SHP77 (cell line): ENCODE measurements around the gene KAT2A.
"Not testable (repeated sequence)": the region's sequence is repeated elsewhere in the genome, so short reads cannot be mapped to it uniquely, and the experiment has no call there.

Source experiments
- DNase-seq, 2 experiments: peaks; one replicate each; lab custom pipeline; 2025; lab: John Stamatoyannopoulos, UW

Gene KAT2A

DNA sequence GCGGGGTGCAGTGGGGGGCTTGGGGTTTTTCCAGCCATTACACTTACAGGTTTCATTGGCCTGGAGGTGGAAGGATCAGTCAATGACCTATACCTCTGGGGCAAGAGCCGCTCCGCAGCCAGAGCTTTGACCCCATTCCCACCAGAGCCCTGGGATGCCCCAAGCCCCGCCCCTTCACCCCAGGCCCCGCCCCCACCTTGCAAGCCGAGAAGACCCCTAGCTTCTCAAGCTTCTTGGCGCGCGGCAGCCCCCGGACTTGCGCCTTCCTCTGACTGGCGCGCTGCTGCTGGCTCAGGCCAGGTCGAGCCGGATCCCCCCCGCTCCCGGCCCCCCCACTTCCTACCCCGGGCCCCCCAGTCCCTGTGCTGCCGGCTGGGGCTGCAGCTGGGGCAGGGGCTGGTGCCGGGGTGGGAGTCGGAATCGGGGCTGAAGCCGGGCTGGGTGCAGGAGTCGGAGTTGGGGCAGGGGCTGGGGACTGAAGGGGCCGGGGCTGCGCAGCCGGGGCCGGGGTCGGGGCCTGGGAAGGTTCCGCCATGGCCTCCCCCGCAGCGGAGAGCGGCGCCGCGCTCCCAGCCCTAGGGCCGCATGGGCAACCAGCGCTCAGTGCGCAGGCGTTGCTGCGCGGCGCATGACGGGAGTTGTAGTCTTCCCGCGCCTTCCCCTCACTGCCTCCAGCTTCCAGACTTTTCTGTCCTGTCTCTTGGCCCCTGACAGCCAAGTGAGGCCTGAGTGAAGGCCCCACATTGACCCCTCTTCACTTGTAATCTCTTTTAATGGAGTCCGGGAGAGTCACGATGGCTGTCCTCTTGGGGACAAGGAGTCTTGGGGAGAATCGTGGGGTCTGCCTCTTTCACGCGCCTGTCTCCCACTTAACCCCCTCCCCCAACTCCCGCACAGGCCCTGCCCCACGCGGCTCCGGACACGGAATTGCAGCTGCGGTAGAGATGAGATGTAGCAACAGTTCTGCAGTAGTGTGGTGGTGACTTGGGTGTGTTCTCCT is at the start of gene KAT2A:
KAT2A (minus strand) TSS at position 598 of the 1,000 bp plus-strand sequence; CDS start at position 535, 63 bp downstream.
- DNase-seq = peak; percentile 83 to 87

DNA sequence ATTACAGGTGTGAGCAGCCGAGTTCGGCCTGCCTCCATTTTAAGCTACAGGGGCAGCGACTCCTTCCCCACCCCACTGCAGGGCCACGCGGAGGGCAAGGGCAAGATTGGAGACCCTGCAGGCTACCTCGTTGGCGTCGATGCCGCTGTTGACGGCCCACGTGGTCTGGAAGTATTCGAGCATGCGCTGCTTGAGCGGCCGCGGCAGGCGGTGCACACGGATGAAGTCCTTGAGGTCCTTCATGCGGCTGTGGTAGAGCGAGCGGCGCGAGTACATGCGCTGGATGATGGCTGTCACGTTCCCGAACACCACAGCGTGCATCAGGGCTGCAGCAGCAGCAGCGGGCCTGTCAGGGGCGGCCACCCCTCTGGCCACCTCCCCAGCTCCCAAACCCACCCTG is 48.2 kb upstream of the KAT2A start:
- DNase-seq = no peak

- no peak for DNase-seq
Observed at GRCh38 chr17:42167807-42168206, 46.6 kb upstream of the KAT2A start.

- no peak for DNase-seq
Observed at GRCh38 chr17:42166196-42166763, 45.1 kb upstream of the KAT2A start.

- no peak for DNase-seq
Observed at GRCh38 chr17:42165751-42166150, 44.6 kb upstream of the KAT2A start.

DNA sequence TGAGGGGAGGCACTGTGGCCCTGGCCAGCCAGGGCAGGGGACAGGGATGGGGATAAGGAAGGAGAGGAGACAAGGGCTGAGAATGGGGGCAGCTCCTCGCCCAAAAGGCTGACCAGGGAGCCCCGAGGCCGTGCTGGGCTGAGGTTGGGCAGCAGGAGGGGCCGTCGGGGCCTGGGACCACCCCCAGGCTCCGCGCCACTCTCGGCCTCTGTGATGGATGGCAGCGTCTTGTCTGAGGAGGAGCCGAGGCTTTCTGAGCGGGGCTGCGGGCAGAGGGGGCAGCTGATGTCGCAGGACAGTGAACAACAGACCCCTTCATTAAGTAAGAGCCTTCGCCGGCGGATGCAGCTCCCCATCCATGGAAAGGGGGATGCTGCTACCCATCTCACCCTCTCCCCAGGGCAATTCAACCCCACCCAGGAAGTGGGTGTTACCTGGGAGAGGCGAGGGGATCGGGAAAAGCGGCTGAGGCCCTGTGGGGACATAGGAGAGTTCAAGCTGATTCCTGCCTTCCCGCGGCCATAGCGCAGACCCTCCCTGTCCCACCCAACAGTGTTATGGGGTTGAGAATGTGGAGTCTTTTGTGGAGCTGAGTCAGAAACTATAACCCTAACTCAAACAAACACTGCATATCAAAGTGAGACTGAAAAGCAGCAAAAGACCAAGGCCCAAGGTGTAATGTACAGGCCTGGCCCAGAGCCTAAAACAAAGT is 42.7 kb upstream of the KAT2A start:
- DNase-seq = no peak

GRCh38 chr17:42163113-42163512 is 41.9 kb upstream of the KAT2A start:
- no peak for DNase-seq

DNA sequence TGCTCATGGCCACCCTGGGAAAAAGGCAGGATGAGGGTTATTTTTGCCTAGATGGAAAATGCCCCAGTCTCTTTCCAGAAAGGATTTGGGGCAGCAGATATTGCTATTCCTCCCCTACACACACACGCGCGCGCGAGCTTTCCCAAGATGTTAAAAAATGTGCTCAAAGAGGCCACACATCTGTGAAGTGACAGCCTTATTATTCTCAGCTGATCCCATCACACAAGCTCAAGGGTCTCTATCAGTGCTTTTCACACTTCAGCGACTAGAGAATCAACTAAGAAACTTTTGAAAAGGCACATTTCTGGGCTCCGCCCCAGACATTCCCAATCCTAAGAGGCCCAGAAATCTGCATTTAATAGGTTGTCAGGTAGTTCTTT is 39.4 kb upstream of the KAT2A start:
- DNase-seq = no peak

GRCh38 chr17:42159796-42160530 is 38.8 kb upstream of the KAT2A start:
- DNase-seq = no peak

DNA sequence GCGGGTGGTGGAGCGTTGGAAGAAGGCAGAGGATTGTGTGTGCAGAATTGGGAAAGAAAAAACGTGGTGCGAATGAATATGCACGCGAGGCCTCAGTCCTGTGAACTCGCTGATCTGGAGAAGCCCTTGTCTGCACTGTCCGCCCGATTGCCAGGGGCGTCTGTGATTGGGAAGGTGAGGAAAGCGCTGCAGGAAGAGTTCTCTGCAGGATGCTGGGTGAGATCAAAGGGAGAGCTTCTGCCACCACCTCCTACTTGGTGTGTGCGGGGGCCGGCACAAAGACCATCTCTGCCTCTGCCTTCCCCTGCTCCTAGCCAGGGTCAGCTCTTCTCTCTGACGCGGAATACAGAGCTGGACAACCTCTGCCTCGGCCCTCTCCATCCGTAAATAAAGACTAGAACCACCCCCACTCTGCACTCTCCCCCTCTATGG is 34.5 kb upstream of the KAT2A start:
- DNase-seq = no peak

DNA sequence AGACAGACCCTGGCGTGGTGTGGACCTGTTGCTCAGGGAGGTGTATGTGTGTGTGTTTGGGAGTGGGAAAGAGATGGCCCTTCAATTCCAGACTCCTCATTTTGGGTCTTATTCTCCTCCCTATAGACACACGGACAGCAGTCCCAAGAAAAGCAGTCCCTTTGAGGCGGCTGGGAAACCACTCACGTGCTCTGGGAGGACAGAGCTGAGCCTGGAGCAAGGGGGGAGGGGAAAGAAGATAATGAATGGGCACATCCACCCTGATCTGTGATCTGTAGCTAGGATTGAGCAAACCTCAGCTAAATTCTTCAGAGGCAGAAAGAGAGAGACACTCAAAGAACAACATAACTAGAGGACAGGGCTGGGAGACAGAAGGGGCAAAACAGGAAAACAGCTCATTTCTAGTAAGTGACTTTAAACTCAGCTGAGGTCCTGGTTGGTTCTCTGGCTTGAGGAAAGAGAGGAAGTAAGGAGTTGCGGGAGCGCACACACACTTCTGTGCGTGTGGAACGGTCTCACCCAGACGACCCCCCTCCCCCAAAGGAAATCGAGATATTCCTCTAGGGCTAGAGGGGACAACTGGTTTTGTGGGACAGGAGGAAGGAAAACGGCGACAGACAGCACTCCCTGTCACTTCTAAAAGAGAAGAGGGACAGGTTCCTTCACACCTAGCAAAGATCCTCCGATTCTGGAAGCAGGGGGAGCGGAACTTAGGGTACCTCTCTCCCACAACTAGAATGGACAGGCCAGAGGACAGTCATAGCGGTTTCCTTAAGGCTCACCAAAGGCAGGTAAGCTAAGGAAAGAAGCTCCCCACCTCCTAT is 33.0 kb upstream of the KAT2A start:
- DNase-seq = no peak

DNA sequence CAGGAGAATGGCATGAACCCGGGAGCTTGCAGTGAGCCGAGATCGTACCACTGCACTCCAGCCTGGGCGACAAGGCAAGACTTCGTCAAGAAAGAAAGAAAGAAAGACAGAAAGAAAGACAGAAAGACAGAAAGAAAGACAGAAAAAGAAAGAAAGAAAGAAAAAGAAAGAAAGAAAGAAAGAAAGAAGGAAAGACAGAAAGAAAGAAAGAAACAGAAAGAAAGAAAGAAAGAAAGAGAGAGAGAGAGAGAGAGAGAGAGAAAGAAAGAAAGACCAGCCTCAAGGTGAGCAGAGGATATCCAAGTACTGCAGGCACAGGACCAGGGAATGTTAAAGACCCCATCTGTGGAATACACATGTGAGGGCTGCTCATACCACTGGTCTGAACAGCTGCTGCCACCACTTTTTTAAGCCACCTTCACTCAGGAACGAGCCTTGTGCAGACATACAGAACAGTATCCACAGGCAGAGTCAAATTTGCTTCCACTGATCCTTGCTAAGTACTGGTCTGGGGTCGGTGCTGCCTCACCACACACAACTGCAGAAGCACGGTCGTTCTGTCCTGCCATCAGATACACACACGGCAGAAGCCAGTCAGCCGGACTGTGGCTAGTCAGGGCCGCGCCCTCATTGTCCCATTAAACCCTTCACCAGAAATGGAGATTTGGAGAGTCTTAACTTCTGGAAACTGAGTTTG is 25.9 kb upstream of the KAT2A start:
- DNase-seq = no peak

GRCh38 chr17:42143138-42143537 is 22.0 kb upstream of the KAT2A start:
- DNase-seq = not testable (repeated sequence)

GRCh38 chr17:42142371-42142896 is 21.3 kb upstream of the KAT2A start:
- DNase-seq = no peak

- no peak for DNase-seq
Observed at GRCh38 chr17:42141382-42141781, 20.2 kb upstream of the KAT2A start.

GRCh38 chr17:42140690-42141089 is 19.5 kb upstream of the KAT2A start:
- not testable (repeated sequence) for DNase-seq

DNA sequence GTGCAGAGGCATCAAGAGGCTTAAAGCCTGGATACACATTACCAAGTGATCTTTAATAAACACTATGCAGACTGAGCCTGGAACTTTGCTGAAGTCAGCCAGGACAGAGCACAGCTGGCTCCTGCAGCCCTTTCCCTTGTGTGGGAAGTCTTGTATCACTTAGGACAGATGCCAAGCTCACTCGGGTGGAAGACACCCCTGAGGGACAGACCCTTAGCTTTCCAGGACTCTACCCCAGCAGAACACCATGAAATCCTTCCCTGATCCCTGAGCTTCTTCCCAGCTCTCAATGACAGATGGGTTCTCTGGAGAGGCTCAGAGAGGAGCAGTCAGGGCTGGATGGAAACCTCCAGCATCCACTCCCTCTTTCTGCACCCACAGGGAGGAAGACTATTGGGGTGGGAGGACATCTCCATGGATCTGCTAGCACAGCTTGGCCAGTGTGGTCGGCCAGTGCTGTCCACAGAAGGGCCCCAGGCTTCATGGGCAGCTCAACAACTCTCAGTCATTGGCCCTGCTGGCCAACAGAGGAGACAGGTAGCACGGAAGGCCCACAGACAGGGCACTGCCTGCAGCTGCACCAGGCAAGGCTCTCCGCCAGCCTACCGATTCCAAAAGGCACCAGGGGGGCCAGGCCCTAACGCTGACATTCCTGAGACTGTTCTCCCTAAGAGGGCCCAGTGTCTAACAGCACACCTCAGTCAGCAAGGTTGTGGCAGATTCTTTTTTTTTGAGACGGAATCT is 17.8 kb upstream of the KAT2A start:
- no peak for DNase-seq

DNA sequence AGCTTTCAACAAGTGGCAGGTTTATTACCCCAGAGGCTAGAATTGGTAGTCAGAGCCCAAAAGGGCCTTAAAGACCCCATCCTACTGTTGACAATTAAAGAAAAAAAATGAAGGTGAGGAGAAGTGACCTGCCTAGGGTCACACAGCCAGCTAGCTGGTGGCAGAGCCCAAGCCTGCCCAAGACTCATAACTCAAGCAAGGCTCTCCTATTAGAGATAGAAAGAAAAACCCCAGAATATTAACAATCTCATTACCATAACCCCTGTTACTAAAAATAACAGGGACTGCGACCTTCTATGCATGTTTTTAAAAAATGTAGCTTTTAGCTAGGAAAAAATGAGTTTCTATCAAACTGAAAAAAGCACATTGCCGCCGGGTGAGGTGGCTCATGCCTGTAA is 15.5 kb upstream of the KAT2A start:
- no peak for DNase-seq
